Neural cell (in vitro differentiated cells): Measurements from ENCODE around the gene SGO1. TPM values are rescaled to one million over a fixed set of nuclear protein-coding genes. Genes with fewer than 3 reads are reported as not detected.

ENCODE experiments used
- H2AFZ ChIP-seq: fragments of 200-600, 300-800 bp; sonication (generic), shearing (Covaris generic); 2 replicates; pipeline ENCODE4 v1.6.0; 2014; ENCODE audit warnings: low read depth, mild to moderate bottlenecking, antibody characterized with exemption, low read length, moderate library complexity
- H3F3A ChIP-seq: fragments of 200-600 bp; shearing (Covaris generic); 2 replicates; pipeline ENCODE4 v1.6.1; 2016; ENCODE audit warnings: mild to moderate bottlenecking, moderate library complexity, mixed read lengths, antibody characterized with exemption, low read length; ENCODE audit not compliant: insufficient read depth, poor library complexity, severe bottlenecking
- H3K27ac ChIP-seq: fragments of 200-600, 300-800 bp; sonication (generic), shearing (Covaris generic); 2 replicates; pipeline ENCODE4 v1.5.1; 2014; ENCODE audit warnings: mild to moderate bottlenecking, low read length, moderate library complexity
- H3K27me3 ChIP-seq: fragments of 300-800, 200-600 bp; sonication (generic), shearing (Covaris generic); 2 replicates; pipeline ENCODE4 v1.6.0; 2014; ENCODE audit warnings: mild to moderate bottlenecking, low read depth, low read length, moderate library complexity; ENCODE audit not compliant: insufficient read depth
- H3K36me3 ChIP-seq: fragments of 300-800, 200-600 bp; sonication (generic), shearing (Covaris generic); 2 replicates; pipeline ENCODE4 v1.5.1; 2014; ENCODE audit warnings: mild to moderate bottlenecking, antibody characterized with exemption, low read length, moderate library complexity; ENCODE audit not compliant: insufficient read depth
- H3K4me2 ChIP-seq: fragments of 300-800, 200-600 bp; sonication (generic), shearing (Covaris generic); 2 replicates; pipeline ENCODE4 v1.6.0; 2014; ENCODE audit warnings: mild to moderate bottlenecking, low read length
- H3K4me3 ChIP-seq: fragments of 300-800, 200-600 bp; sonication (generic), shearing (Covaris generic); 2 replicates; pipeline ENCODE4 v1.5.1; 2014; ENCODE audit warnings: mild to moderate bottlenecking, low read length, moderate library complexity
- H3K79me2 ChIP-seq: fragments of 200-600 bp; shearing (Covaris generic); replicated peaks from 2 replicates; pipeline ENCODE4 v1.6.0; 2014; ENCODE audit warnings: mild to moderate bottlenecking, low read length, moderate library complexity; ENCODE audit not compliant: insufficient read depth
- H3K9ac ChIP-seq: fragments of 300-800, 200-600 bp; sonication (generic), shearing (Covaris generic); 2 replicates; pipeline ENCODE4 v1.6.1; 2016; ENCODE audit warnings: mild to moderate bottlenecking, low read length, mixed read lengths
- H3K9me2 ChIP-seq: fragments of 200-600 bp; shearing (Covaris generic); 2 replicates; pipeline ENCODE4 v1.6.1; 2016; ENCODE audit warnings: mild to moderate bottlenecking, low read length, mixed read lengths; ENCODE audit not compliant: insufficient read depth
- H3K9me3 ChIP-seq: fragments of 200-600, 300-800 bp; sonication (generic), shearing (Covaris generic); 2 replicates; pipeline ENCODE4 v1.6.1; 2016; ENCODE audit warnings: mild to moderate bottlenecking, mixed run types, low read length, moderate library complexity, mixed read lengths
- H4K20me1 ChIP-seq: fragments of 200-600 bp; shearing (Covaris generic); 2 replicates; pipeline ENCODE4 v1.6.1; 2016; ENCODE audit warnings: mild to moderate bottlenecking, mixed run types; ENCODE audit not compliant: insufficient read depth
- CTCF ChIP-seq: fragments of 450-650 bp; IDR thresholded peaks from 2 replicates; pipeline ENCODE4 v1.5.1; 2014; ENCODE audit warnings: antibody characterized with exemption, mild to moderate bottlenecking, moderate library complexity; ENCODE audit not compliant: poor library complexity, severe bottlenecking
- EP300 ChIP-seq: fragments of 450-650 bp; conservative IDR thresholded peaks from 2 replicates; pipeline ENCODE4 v1.6.1; 2014; ENCODE audit warnings: antibody characterized with exemption, mild to moderate bottlenecking, moderate library complexity; ENCODE audit not compliant: poor library complexity, severe bottlenecking
- EZH2 ChIP-seq: fragments of 200-600, 300-800 bp; shearing (Covaris generic), sonication (generic); IDR thresholded peaks from 2 replicates; pipeline ENCODE4 v1.6.1; 2014; ENCODE audit warnings: antibody characterized with exemption, low read length, borderline replicate concordance, mild to moderate bottlenecking; ENCODE audit not compliant: insufficient read depth, poor library complexity, severe bottlenecking
- MXI1 ChIP-seq: fragments of 450-650 bp; conservative IDR thresholded peaks from 2 replicates; pipeline ENCODE4 v1.6.1; 2014; ENCODE audit warnings: antibody characterized with exemption, mild to moderate bottlenecking; ENCODE audit not compliant: poor library complexity, severe bottlenecking
- POLR2AphosphoS5 ChIP-seq: IDR thresholded peaks from 2 replicates; pipeline ENCODE4 v1.6.1; 2012
- RAD21 ChIP-seq: fragments of 450-650 bp; conservative IDR thresholded peaks from 2 replicates; pipeline ENCODE4 v1.6.1; 2014; ENCODE audit warnings: antibody characterized with exemption, mild to moderate bottlenecking, moderate library complexity
- REST ChIP-seq: IDR thresholded peaks from 2 replicates; pipeline ENCODE4 v1.6.1; 2012; ENCODE audit warnings: borderline replicate concordance
- SMC3 ChIP-seq: fragments of 450-650 bp; conservative IDR thresholded peaks from 2 replicates; pipeline ENCODE4 v1.6.1; 2014; ENCODE audit warnings: antibody characterized with exemption, mild to moderate bottlenecking, moderate library complexity; ENCODE audit not compliant: poor library complexity
- polyA plus RNA-seq: library from polyadenylated mRNA; depleted of rRNA; stranded (reverse); fragments of >200 nt; gene quantifications from 2 replicates; pipeline ENCODE4 v1.2.3, GENCODE V29; 2014

Gene SGO1
- polyA plus RNA-seq, 1 donor from 2014 or later = 0.71 TPM

GRCh38 chr3:20128358-20128757 lies 57.6 kb downstream of the SGO1 start:
- no peak for TF ChIP-seq RAD21
- no peak for TF ChIP-seq MXI1
- TF ChIP-seq EZH2 = no peak
- H3K79me2 ChIP-seq = no peaks in the 10 kb centered on the region
- no peaks in the 10 kb centered on the region for H4K20me1 ChIP-seq
- H3K4me2 ChIP-seq = no peak overlapping the region
- H3K9me2 ChIP-seq = no peaks in the 10 kb centered on the region
- H2AFZ ChIP-seq = no peak overlapping the region
- no peak overlapping the region for H3K27ac ChIP-seq
- H3F3A ChIP-seq = no peaks in the 10 kb centered on the region
- no peaks in the 10 kb centered on the region for H3K27me3 ChIP-seq
- H3K9ac ChIP-seq = no peak overlapping the region
- H3K36me3 ChIP-seq = peaks cover 3% of the 10 kb centered on the region
- H3K9me3 ChIP-seq = no peaks in the 10 kb centered on the region
- no peak overlapping the region for H3K4me3 ChIP-seq

DNA sequence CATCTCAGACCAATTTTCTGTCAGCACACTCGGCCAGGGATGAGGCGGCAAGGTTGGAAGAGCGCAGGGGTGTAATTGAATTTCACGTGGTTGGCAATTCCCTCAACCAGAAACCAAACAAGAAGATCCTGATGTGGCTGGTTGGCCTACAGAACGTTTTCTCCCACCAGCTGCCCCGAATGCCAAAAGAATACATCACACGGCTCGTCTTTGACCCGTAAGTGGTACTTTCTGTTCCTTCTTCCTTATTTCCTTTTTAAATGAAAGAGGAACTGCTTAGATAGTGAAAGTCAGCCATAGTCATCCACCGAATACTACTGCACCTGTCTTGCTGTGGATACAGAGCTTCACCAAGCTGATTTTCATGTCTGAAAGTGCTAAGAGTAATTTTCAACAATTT lies 60.1 kb downstream of the SGO1 start:
- no peaks in the 10 kb centered on the region for H3K9me2 ChIP-seq
- no peaks in the 10 kb centered on the region for H3K27me3 ChIP-seq
- H2AFZ ChIP-seq = no peak overlapping the region
- H3K79me2 ChIP-seq = no peaks in the 10 kb centered on the region
- no peak overlapping the region for H3K4me2 ChIP-seq
- no peak overlapping the region for H3K4me3 ChIP-seq
- no peak overlapping the region for H3K9ac ChIP-seq
- H4K20me1 ChIP-seq = no peaks in the 10 kb centered on the region
- peaks cover 9% of the 10 kb centered on the region for H3K36me3 ChIP-seq
- H3K27ac ChIP-seq = no peak overlapping the region
- H3F3A ChIP-seq = no peaks in the 10 kb centered on the region
- H3K9me3 ChIP-seq = no peaks in the 10 kb centered on the region
- TF ChIP-seq EZH2 (no peak), MXI1 (no peak)

DNA sequence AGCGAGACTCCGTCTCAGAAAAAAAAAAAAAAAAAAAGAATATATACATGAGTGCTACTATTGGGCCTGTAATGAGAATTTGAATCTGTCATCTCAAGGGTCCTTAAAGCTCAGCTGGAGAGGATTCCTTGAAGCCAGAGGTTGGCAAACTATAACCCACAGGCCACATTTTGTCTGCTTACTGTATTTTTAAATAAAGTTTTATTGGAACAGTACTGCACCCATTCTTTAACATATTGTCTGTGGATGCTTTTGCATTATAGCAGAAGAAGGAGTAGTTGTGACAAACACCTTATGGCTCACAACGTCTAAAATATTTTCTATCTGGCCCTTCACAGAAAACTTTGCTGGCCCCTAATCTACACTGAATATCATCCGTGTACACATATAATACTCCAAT lies 60.7 kb downstream of the SGO1 start:
- H3K9me2 ChIP-seq = no peaks in the 10 kb centered on the region
- H4K20me1 ChIP-seq = no peaks in the 10 kb centered on the region
- H3K9ac ChIP-seq = no peak overlapping the region
- no peak overlapping the region for H3K4me2 ChIP-seq
- no peaks in the 10 kb centered on the region for H3K9me3 ChIP-seq
- no peak overlapping the region for H3K4me3 ChIP-seq
- H3K27me3 ChIP-seq = no peaks in the 10 kb centered on the region
- H3F3A ChIP-seq = no peaks in the 10 kb centered on the region
- no peak overlapping the region for H3K27ac ChIP-seq
- H3K79me2 ChIP-seq = no peaks in the 10 kb centered on the region
- H3K36me3 ChIP-seq = peaks cover 9% of the 10 kb centered on the region
- H2AFZ ChIP-seq = no peak overlapping the region
- no peak for TF ChIP-seq POLR2AphosphoS5
- TF ChIP-seq MXI1 = no peak
- no peak for TF ChIP-seq EP300
- no peak for TF ChIP-seq REST
- no peak for TF ChIP-seq CTCF
- no peak for TF ChIP-seq EZH2
- no peak for TF ChIP-seq RAD21
- no peak for TF ChIP-seq SMC3
